GM21619 (cell line): ENCODE data around the gene JAG2.

Experiments used
- ATAC-seq: cut with Tn5 transposase; IDR thresholded peaks from one replicate; pipeline ENCODE4 v1.9.1; 2021; ENCODE audit not compliant: unreplicated experiment

Gene JAG2

DNA sequence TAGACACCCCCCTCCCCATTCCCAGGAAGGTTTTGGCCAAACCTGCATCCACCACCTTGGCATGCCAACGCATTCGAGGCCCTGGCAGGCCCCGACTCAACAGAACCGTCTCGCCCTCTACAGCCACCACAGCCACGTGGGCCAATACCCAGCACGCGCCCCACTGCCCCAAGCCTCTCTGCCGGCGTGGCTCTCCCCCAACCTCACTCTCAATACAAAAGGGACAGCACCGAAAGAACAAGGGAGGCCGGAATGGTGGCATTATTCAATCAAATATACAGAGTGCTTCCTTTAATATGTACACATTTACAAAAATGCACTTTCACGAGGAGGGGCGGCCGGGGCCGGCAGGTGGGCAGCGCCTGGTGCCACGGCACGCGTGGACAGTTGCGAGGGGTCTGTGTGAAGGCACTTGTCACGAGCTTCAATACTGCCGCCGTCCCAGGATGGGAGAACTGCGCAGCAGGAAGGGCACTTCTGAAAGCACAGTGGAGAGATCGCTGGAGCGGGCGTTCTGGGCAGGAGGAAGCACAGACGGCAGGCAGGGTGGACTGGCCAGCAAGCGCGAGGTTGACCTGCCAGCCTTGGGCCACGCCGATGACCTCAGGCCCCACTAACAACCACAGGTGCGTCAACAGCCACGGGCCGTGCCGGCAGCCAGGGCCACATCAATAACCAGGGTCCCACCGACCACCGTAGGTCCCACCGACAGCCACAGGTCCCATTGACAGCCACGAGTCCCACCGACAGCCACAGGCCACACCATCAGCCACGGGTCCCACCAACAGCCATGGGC lies 26.9 kb downstream of the JAG2 start:
- no peak for ATAC-seq

DNA sequence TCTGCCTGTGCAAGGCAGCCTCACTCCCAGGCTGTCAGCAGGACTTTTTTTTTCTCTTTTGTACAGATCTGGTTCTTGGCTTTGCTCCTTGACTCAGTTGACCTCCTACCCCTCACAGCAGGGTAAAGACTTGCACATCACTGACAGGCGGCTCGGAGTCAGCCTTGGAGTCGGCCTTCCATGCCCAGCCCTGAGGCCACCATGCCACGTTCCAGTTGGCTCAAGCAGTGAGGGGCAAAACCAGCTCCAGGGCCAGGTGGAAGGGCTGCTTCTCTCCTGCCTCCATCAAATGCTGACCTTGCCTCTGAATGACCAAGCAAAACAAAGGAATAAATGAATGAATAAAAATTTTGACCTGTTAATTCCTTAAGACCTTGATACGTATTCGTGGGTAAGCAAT lies 27.6 kb downstream of the JAG2 start:
- ATAC-seq: no peak

DNA sequence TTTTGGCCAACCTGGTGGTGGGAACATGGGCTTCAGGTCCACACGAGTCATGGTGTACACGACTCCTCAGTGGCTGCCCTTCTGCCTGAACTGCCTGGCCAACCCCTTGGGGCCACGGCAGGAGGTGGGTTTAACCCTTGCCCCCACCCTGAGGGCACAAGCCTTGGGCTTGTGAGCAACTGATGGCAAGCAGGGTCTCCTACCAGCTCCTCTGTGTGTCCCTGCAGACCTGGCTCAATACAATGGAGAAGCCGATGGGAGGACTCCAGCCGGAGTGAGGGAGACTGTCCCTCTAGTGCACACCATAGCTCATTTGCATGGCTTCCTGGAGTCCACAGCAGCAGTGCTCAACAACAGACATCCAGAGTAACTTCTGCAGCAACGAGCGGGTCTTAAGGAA lies 28.0 kb downstream of the JAG2 start:
- no peak for ATAC-seq

DNA sequence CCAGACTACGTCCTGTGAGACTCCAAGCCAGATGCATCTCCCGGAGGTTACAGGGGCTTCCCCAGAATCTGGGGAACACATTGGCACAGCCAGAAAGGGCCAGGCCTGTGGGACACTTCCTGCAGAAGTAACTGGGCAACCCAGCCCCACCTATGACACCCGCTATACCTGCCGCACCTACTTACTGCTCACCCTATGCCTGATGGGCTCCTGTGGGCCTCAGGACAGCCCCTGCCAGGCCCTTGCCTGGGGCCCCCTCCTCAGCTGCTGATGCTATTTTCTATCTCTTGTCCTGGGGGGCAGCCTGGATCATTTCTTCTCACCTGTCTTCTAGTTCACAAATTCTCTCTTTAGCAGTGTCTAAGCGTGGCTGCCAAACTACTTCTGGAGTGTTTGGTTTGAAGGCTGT lies 28.7 kb downstream of the JAG2 start:
- ATAC-seq: no peak

DNA sequence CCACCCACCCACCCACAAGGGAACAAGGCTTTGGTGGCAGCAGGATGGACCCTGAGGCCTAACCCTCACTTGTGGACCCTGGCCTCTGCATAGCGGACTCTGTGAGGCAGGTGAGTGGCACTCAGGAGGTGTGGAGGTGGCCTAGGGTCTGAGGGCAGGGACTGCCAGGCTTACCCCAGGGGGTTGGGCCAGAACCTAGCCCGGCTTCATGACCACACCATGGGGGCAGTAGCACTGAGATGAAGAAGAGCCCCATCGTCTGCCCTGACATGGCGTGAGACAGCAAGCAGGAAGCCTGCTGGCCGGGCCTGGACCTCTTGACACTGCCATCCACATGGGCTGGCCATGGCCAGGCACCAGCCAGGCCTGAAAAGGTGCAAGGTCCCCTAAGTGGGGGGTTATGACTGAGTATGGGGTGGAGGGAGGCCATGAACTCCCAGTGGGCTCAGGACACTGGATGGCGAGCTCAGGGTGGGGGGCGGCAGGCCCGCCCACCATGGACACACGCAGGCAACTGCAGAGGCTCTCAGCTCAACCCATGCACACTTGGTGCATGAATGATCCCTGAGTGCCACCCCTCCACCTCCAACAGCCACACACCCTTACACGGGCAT lies 29.3 kb downstream of the JAG2 start:
- no peak for ATAC-seq

DNA sequence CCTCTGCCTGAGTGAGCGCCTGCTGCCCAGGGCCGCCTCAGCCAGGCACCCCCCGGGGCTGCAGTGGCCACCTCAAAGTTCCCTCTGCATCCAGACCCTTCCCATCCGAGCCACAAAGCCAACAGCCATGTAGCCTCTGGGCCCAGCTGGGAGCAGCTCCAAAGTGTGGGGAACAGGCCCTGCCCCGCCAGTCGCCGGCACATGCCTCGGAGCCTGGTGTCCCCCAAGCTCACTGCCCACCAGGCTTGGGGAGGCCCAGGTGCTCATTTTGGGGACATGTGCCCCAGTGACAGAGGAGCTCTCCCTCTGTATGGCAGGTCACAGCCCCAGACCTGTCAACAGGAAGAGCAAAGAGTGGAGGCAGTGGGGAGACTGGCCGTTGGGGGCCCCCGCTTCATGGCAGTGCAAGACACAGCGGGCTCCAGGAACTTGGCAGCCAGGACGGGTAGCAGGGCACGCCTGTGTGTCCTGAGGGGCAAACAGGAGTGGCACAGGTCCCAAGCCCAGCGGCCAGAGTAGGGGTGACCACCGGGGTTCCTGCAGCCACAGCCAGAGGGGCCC lies 29.9 kb downstream of the JAG2 start:
- ATAC-seq: no peak

DNA sequence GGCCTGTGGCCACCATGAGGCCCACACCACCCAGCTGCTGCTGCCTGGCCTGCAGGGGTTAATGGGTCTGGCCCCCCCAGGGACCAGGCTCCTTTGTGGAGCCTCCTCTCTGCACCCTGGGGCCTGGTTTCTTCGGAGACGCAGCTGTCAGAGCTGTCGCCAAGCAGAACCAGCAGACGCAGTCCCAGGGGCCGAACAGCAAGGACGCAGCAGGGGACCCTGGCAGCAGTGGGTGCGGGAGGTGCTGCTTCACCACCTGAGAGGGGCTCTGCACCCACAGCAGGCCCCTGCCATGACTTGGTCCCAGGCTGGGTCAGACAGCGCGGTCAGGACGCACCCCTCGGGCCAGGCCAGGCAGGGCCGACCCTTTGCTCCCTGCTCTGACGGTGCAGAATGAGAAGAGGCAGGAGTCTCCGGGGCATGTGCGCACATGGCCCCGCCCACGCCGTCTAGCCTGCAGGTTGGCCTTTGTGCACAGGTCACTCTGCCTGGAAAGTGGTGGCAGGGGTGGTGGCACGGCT lies 30.5 kb downstream of the JAG2 start:
- no peak for ATAC-seq

DNA sequence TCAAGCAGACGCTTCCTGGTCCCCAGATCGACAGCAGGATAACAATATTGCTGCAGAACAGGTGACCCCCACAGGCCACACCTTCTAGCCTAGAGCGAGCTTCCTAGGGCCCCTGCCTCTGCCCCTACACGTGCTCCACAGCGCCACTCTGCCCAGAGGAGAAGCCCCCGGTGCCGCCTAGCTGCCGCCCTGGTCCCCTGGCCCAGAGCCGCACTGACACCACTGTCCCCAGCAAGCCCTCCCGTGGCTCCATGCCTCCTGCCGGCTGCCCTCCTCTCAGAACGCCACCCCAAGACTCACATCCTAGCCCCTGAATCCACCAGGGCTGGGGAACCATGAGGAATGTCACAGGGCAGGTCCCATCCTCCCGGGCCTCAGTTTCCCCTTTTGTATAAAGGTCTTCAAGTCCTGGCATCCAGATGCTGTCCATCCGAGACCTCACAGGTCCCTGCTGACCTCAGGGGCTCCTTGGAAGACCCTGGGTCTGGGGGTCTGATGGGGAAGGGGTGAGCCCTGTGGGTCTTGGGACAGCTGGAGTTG lies 31.0 kb downstream of the JAG2 start:
- ATAC-seq: no peak

DNA sequence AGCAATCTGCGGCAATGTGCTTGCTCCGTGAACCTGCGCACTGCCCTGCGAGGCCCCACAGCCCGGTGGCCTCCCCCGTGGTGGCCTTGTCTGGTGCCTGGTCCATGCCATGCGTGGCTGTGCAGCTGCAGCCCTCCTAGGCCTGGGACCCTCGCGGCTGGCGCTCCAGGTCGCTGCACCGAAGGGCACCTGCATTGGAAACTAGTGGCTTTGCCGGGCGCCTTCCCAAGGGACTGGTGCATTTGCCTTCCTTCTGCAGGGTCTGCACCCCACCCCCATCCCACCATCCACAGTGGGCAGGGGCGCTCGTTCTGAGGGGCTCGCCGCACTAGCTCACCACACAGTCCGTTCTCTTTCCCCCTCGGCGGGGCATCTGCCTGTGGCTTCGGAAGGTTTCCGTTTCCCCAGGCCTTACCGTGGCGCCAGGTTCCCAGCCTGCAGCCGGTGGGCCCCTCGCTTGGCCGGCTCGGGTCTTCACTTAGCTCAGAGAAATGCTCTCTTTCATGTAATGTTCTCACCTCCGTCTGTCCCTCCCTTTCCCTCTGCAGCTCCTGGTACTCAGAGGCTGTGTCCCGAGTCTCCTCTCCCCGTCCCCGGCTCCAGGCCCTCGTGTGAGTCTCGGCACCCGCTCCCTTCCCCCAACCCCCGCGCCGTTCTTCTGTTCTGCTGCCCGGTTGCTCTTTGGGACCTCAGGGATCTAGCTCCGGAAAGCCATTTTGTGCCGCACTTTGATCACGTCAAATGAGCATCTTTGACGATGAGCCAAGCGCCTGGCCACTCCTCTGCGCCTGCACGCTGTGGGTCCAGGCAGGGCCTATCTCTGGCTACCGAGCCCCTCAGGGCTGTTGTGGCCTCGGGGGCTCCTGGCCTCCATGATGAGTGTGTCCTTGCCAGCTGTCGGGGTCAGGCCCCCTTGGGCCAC lies 31.9 kb downstream of the JAG2 start:
- no peak for ATAC-seq

DNA sequence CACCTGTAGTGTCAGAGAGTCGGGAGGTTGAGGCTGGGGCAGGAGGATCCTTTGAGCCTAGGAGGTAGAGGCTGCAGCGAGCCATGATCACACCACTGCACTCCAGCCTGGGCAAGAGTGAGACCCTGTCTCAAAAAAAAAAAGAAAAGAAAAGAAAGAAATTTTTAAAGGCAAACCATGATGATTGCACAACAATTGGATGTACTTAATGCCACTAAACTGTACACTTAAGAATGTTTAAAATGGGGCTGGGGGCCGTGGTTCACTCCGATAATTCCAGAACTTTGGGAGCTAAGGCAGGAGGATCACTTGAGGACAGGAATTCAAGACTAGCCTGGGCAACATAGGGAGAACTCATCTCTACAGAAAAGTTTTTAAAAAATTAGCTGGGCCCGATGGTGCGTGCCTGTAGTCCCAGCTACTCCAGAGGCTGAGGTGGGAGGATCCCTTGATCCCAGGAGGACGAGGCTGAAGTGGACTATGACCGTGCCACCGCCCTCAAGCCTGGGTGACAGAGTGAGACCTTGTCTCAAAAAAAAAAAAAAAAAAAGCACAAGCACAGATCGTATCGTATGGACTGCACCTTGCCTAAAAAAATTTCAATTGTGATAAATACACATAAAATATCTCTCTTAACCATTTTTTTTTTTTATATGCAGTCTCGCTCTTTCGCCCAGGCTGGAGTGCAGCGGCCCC lies 32.7 kb downstream of the JAG2 start:
- no peak for ATAC-seq

DNA sequence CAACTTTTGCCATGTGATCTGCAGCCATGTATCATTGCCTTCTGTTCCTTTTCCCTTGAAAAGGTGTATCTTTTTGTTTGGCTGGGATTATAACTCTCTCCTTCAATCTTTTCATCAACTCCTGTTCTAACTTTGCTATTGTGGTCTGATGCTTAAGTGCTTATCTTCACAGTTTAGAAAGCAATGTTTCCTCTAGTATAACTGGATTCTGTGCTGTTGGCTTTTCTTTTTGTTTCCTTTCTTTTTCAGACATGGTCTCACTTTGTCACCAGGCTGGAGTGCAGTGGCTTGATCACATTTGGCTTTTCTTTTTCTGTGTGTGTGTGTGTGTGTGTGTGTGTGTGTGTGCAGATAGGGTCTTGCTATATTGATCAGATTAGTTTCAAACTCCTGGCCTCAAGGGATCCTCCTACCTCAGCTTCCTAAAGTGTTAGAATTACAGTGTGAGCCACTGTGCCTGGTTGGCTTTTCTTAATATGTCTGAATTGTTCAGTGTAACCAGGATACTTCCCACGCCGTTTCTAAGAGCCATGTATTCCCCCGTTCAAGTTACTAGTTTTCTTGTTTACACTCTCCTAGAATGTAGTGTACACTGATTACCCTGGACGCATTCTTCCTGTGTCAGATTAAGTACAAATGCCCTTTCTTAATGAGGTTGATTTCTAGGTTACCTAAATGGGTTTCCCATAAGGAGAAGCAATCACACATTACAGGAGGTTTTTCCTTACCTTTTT lies 35.5 kb downstream of the JAG2 start:
- ATAC-seq: no peak

DNA sequence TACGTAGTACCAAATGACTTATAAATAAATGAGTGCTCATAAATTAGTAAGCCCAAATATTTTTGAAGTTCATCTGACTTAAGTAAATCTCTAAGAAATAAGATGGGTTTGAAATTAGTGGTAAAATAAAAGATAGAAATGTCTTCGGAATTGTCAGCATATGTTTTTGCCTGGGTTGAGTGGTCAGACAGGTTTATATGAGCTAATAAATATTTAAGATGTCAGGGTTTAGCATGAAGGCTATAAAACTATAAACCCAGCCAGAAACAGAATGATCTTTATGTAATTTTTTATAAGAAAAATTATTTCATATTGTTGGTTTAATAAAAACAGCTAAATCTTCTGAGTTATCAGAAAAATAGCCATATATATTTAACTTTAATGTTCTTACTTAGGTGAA lies 37.3 kb downstream of the JAG2 start:
- no peak for ATAC-seq

DNA sequence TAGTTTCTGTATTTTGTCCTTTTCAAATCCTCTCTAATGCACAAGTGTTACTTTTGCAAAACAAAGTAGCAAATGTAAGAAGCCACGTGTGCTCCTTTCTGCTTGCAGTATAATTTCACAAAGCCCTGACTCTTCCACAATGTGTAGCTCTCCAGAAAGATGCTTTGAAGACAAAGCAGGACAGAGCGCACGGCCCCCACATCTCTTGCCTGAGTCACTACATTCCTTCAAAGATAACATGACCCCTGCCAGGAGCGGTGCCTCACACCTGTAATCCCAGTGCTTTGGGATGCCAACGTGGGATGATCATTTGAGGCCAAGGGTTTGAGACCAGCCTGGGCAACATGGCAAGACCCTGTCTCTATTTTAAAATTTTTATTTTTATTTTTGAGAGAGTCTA lies 40.5 kb downstream of the JAG2 start:
- no peak for ATAC-seq

DNA sequence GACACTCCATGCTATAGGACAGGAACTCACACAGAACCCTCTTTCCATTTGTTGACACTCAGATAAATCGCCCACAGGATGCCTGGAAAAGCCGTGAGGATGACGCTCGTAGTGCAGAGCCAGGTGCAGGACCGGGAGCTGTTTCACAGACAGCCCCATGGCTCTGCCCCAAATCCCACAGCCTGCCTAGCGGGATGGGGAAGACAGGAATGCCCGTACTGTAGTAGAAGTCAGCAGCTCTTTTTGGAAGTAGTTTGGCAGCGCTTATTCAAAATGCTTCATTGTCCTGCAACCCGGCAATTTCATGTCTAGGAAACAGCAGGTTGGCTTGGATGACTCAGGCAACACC lies 41.6 kb downstream of the JAG2 start:
- no peak for ATAC-seq

DNA sequence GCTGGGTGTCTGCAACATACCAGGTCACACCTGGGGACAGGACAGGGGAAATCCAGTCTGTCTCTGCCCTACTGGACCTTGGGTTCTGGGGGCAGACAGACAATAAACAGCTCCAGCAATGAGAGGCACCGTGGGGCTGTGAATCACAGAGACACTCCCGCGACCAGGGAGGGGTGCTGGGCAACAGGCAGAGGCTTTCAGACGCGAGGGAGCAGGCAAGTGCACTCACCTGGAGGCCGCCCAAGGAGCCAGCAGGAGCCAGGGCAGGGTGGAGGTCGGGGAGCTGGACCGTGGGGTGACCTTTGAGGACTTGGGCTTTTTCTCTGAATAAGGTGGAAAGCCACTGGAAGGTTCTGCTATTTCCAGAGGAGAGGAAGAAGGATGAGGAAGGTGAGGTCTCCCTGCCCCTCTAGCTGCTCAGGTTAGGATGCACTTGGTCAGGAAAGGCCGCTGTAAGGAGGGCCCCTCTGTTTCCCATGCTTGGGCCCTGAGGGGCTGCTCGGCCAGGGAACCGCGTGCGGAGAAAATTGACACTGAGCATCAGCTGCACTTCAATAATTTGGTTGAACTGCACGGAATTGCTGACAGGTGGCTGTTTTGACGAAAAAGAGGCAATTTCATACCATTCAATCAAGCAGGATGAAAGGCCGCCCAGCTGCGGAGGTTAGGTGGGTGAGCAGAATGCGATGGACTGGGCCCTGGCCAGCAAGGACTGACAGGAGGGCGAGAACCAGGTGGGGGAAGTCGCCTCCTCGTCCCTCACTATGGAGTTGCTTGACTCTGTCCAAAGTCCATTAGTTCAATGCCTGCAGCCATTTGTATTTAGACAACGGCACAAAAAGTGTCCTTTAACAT lies 42.2 kb downstream of the JAG2 start:
- ATAC-seq: no peak

DNA sequence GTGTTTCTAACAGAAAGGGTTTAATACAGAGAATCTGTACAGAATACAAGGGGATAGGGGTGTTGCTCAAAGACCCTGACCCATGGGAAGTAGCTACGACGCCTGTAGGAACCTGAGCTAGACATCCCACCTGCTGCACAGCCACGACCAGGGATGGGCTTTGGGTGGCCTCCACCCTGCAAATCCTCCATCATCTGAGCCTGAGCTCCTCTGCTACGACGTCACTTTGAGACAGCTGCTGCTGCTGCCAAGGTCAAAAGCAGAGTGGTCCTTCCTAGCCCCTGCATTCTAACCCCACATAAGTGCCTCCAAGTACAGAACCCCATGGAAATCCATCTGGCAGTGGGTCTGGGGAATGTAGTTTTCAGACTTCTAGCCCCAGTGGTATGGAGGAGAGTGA lies 43.8 kb downstream of the JAG2 start:
- no peak for ATAC-seq

DNA sequence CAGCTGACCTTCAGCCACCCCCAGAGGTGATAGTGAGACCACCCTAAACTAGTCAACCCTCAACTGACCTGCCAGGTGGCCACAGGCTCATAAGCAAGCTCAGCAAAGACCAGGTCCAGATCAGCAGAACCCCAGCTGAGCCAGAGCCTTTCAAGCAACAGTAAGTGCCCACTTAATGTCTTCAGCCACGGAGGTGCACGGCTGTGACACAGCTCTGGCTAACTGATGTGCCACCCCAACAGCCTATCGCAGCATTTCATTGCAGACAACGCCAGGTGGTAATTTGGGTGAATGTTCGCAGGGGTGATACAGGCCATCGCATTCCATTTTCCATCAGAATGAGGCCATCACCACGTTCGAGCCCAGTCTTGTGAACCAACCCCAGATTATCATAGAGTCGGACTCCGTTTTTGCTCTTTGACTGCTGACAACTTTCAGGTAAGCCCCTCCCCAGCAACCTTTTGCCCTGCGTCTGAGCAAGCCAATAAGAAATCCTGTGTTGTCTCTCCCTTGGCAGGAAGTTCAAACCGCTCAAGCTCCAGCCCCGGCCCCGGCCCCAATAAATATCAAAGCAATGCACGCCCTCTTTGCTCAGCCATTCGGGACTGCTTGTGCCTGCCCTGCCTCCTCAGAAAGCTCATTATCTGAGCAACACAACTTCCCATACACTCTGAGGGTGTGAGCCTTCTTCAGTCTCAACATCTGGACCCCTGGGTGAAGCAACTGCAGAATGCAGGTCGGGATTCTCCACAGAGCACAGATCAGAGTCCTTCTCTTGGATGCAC lies 44.4 kb downstream of the JAG2 start:
- no peak for ATAC-seq

DNA sequence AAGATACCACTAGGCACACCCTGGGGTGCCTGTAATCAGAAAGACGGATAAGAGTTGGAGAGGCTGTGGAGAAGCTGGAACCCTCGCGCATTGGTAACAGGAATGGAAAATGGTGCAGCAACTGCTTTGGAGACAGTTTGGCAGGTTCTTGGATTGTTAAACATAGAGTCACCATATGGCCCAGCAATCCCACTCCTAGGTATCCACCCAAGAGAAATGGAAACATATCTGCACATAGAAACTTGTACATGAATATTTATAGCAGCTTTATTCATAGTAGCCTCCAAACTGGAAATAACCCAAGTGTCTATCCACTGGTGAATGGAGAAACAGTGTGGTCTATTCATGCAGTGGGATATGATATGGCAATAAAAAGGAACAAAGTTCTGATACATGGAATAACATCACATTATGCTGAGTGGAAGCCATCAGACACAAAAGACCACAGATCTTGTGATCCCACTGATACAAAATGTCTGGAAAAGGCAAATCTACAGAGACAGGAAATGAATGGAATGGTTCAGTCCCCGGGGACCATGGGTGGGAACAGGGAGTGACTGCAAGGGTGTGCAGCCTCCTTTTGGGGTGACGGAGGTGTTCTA lies 45.4 kb downstream of the JAG2 start:
- ATAC-seq: no peak
